OCI-LY1 (cell line): ENCODE results near the gene BRD4.
"Not testable (repeated sequence)": the region's sequence is repeated elsewhere in the genome, so short reads cannot be mapped to it uniquely, and the experiment has no call there.

ENCODE experiments used
- CTCF ChIP-seq: fragments of 200-600 bp; sonication (generic), shearing (Covaris generic); IDR thresholded peaks from 2 replicates; pipeline ENCODE4 v1.5.1; 2017; ENCODE audit warnings: mild to moderate bottlenecking, antibody characterized with exemption, low read length, moderate library complexity, mixed read lengths
- EZH2 ChIP-seq: fragments of 200-600 bp; sonication (generic), shearing (Covaris generic); IDR thresholded peaks from 2 replicates; pipeline ENCODE4 v1.8.0; 2017; ENCODE audit warnings: borderline replicate concordance, mixed run types, mild to moderate bottlenecking, antibody characterized with exemption, low read length, moderate library complexity, mixed read lengths

GRCh38 chr19:15360015-15360414 lies 27.7 kb upstream of the BRD4 start:
- not testable (repeated sequence) for TF ChIP-seq CTCF, EZH2
